ENCODE data around the gene SLC31A1. TPM values are rescaled to one million over a fixed set of nuclear protein-coding genes. Genes with fewer than 3 reads are reported as not detected.
A peak's percentile ranks its signal among the peaks of the same experiment; 100 is the strongest.

Gene SLC31A1
- total and polyA plus RNA-seq, 10 donors = 3.0 to 22.7 (median 18.6) TPM

- Histone ChIP-seq H3K27me3 (replicated peaks in 1 of 7) (peaks cover 0 to 5% (median 0%) of the 10 kb centered on the region in 7 donors), H3K36me3 (no peaks in the 10 kb centered on the region), H3K27ac (no peak overlapping the region), H3K4me3 (no peak overlapping the region), H3K4me1 (no peaks in the 10 kb centered on the region), H3K9me3 (no peaks in the 10 kb centered on the region)
- no peak for DNase-seq
- 84 to 96% (median 86%) methylated on average over 1 of the region's 1 CpG for WGBS, 5 donors
- no peak for TF ChIP-seq POLR2A (IDR thresholded peaks at IDR 0.05)
- intact Hi-C loops (cut with DNase I; ENCODE audit: low total_unique reads) = no loop called here
Observed at GRCh38 chr9:113306566-113306965, 85.2 kb downstream of the SLC31A1 start.

GRCh38 chr9:113307396-113307975 is 86.1 kb downstream of the SLC31A1 start:
- TF ChIP-seq CTCF (IDR thresholded peaks at IDR 0.05 in 8 of 11, conservative IDR thresholded peaks at IDR 0.05 in 3 of 11) = no peak
- TF ChIP-seq POLR2AphosphoS5 (IDR thresholded peaks at IDR 0.05) = no peak
- TF ChIP-seq POLR2A (IDR thresholded peaks at IDR 0.05) = no peak
- no peak overlapping the region for H3K27ac ChIP-seq
- peaks cover 0 to 5% (median 0%) of the 10 kb centered on the region in 7 donors for H3K27me3 ChIP-seq (replicated peaks in 1 of 7)
- no peak overlapping the region for H3K4me3 ChIP-seq
- no peaks in the 10 kb centered on the region for H3K9me3 ChIP-seq
- H3K4me1 ChIP-seq = no peaks in the 10 kb centered on the region
- no peak for DNase-seq
- H3K36me3 ChIP-seq = no peaks in the 10 kb centered on the region
- intact Hi-C loops (cut with DNase I; ENCODE audit: low total_unique reads) = no loop called here
- 76 to 87% (median 80%) methylated on average over 8 of the region's 8 CpGs for WGBS, 5 donors

- H3K27me3 ChIP-seq (replicated peaks in 1 of 7) = peaks cover 0 to under 1% (median 0%) of the 10 kb centered on the region in 7 donors
- H3K4me1 ChIP-seq = no peaks in the 10 kb centered on the region
- intact Hi-C loops (cut with DNase I; ENCODE audit: low total_unique reads) = no loop called here
- H3K4me3 ChIP-seq = no peak overlapping the region
- no peak overlapping the region for H3K27ac ChIP-seq
- no peak for DNase-seq
- no peaks in the 10 kb centered on the region for H3K9me3 ChIP-seq
- 7 to 17% (median 16%) methylated on average over 2 of the region's 2 CpGs for WGBS, 5 donors
- TF ChIP-seq POLR2AphosphoS5 (IDR thresholded peaks at IDR 0.05) (no peak), CTCF (IDR thresholded peaks at IDR 0.05 in 8 of 11, conservative IDR thresholded peaks at IDR 0.05 in 3 of 11) (peak in 8 of 11 experiments; percentile 18 to 59 (median 41))
- no peaks in the 10 kb centered on the region for H3K36me3 ChIP-seq
Observed at GRCh38 chr9:113309204-113309813, 88.0 kb downstream of the SLC31A1 start.

GRCh38 chr9:113310538-113310937 is 89.2 kb downstream of the SLC31A1 start:
- no peaks in the 10 kb centered on the region for H3K9me3 ChIP-seq
- intact Hi-C loops (cut with DNase I; ENCODE audit: low total_unique reads) = no loop called here
- H3K4me3 ChIP-seq = no peak overlapping the region
- no peaks in the 10 kb centered on the region for H3K36me3 ChIP-seq
- H3K4me1 ChIP-seq = no peaks in the 10 kb centered on the region
- H3K27me3 ChIP-seq (replicated peaks in 1 of 7) = no peaks in the 10 kb centered on the region
- 51 to 71% (median 67%) methylated on average over 3 of the region's 3 CpGs for WGBS, 5 donors
- H3K27ac ChIP-seq = no peak overlapping the region
- no peak for DNase-seq
- TF ChIP-seq CTCF (IDR thresholded peaks at IDR 0.05 in 8 of 11, conservative IDR thresholded peaks at IDR 0.05 in 3 of 11) (no peak), POLR2A (IDR thresholded peaks at IDR 0.05) (no peak), POLR2AphosphoS5 (IDR thresholded peaks at IDR 0.05) (no peak)
